A549 treated with CpdA at 1 μM for 4 hours (cell line): Measurements from ENCODE around the gene DEAF1. TPM values are rescaled to one million over a fixed set of nuclear protein-coding genes. Genes with fewer than 3 reads are reported as not detected.

Source experiments
- total RNA-seq: library from RNA; stranded (reverse); fragments of 200-300 nt; extraction: Qiagen RNA extraction; gene quantifications from 5 replicates; pipeline ENCODE4 v1.2.3, GENCODE V29; 2022; ENCODE audit warnings: low read depth

DEAF1 gene
- 25.7 to 36.7 TPM (median 34.9 TPM) in 5 replicates for total RNA-seq

GRCh38 chr11:694563-695287 lies at the start of gene DEAF1:
DEAF1 (minus strand) TSS chr11:695222; CDS start chr11:695047, 175 bp downstream.

GRCh38 chr11:705646-706438 lies 10.8 kb upstream of the DEAF1 start, which contains the start of gene EPS8L2:
EPS8L2 (plus strand) TSS chr11:706231; CDS start chr11:709408, 3,177 bp downstream.

GRCh38 chr11:695538-696248 lies 671 bp upstream of the DEAF1 start, which contains the start of gene TMEM80:
TMEM80 (plus strand) TSS chr11:695816; CDS start chr11:695828, 12 bp downstream.

GRCh38 chr11:636511-637332 lies 58.3 kb downstream of the DEAF1 start, which contains the start of gene DRD4:
DRD4 (plus strand) TSS chr11:637269; CDS start chr11:637305, 36 bp downstream.

GRCh38 chr11:626475-627307 lies 68.3 kb downstream of the DEAF1 start, which contains the start of gene SCT:
SCT (minus strand) TSS chr11:627181; CDS start chr11:627143, 38 bp downstream.

GRCh38 chr11:624705-625635 lies 70.1 kb downstream of the DEAF1 start, which contains the start of gene CDHR5:
CDHR5 (minus strand) TSS chr11:624955; CDS start chr11:624902, 53 bp downstream.

GRCh38 chr11:615504-616319 lies 79.3 kb downstream of the DEAF1 start, which contains the start of gene IRF7:
IRF7 (minus strand) TSS chr11:615950; CDS start chr11:615364, 586 bp downstream.

Other genes with a start within 250 kb of the DEAF1 start
- 35.2 to 48.4 TPM (median 45.1 TPM) in 5 replicates for gene PTDSS2, start 244.9 kb downstream of the DEAF1 start, total RNA-seq
- 122 to 172 TPM (median 165 TPM) in 5 replicates for gene RNH1, start 188.0 kb downstream of the DEAF1 start, total RNA-seq
- gene HRAS, start 159.6 kb downstream of the DEAF1 start, total RNA-seq: 92.4 to 151 TPM (median 143 TPM) in 5 replicates
- gene LRRC56, start 157.7 kb downstream of the DEAF1 start, total RNA-seq: 0.55 to 0.74 TPM (median 0.66 TPM) in 5 replicates
- gene LMNTD2, start 134.5 kb downstream of the DEAF1 start, total RNA-seq: 2.0 to 3.5 TPM (median 2.3 TPM) in 5 replicates
- gene RASSF7, start 134.3 kb downstream of the DEAF1 start, total RNA-seq: 30.8 to 37.0 TPM (median 33.0 TPM) in 5 replicates
- gene PHRF1, start 118.8 kb downstream of the DEAF1 start, total RNA-seq: 28.0 to 34.8 TPM (median 34.2 TPM) in 5 replicates
- gene IRF7, start 79.3 kb downstream of the DEAF1 start, total RNA-seq: 4.7 to 6.9 TPM (median 6.3 TPM) in 5 replicates
- gene CDHR5, start 70.3 kb downstream of the DEAF1 start, total RNA-seq: 0.03 to 0.19 TPM (median 0.03 TPM) in 3 of 5 replicates, not detected in the others
- gene SCT, start 68.0 kb downstream of the DEAF1 start, total RNA-seq: not detected in 5 replicates
- gene DRD4, start 58.0 kb downstream of the DEAF1 start, total RNA-seq: 0.13 to 0.41 TPM (median 0.28 TPM) in 4 of 5 replicates, not detected in the other
- gene TMEM80, start 594 bp upstream of the DEAF1 start, total RNA-seq: 8.9 to 11.1 TPM (median 10.7 TPM) in 5 replicates
- 78.2 to 132 TPM (median 114 TPM) in 5 replicates for gene EPS8L2, start 11.0 kb upstream of the DEAF1 start, total RNA-seq
- gene TALDO1, start 52.2 kb upstream of the DEAF1 start, total RNA-seq: 415 to 447 TPM (median 432 TPM) in 5 replicates
- gene GATD1, start 82.3 kb upstream of the DEAF1 start, total RNA-seq: 38.5 to 51.7 TPM (median 45.2 TPM) in 5 replicates
- 1.6 to 1.8 TPM (median 1.7 TPM) in 5 replicates for gene CEND1, start 94.9 kb upstream of the DEAF1 start, total RNA-seq
- 23.3 to 38.0 TPM (median 36.9 TPM) in 5 replicates for gene SLC25A22, start 103.1 kb upstream of the DEAF1 start, total RNA-seq
- gene PIDD1, start 110.0 kb upstream of the DEAF1 start, total RNA-seq: 8.7 to 15.1 TPM (median 14.5 TPM) in 5 replicates
- 1,534 to 2,430 TPM (median 2,343 TPM) in 5 replicates for gene RPLP2, start 114.7 kb upstream of the DEAF1 start, total RNA-seq
- gene PNPLA2, start 123.7 kb upstream of the DEAF1 start, total RNA-seq: 33.3 to 63.5 TPM (median 54.2 TPM) in 5 replicates
- 2.1 to 4.9 TPM (median 3.6 TPM) in 5 replicates for gene CRACR2B, start 132.7 kb upstream of the DEAF1 start, total RNA-seq
- 725 to 823 TPM (median 751 TPM) in 5 replicates for gene CD151, start 137.7 kb upstream of the DEAF1 start, total RNA-seq
- gene POLR2L, start 147.3 kb upstream of the DEAF1 start, total RNA-seq: 565 to 731 TPM (median 616 TPM) in 5 replicates
- gene TSPAN4, start 147.6 kb upstream of the DEAF1 start, total RNA-seq: 117 to 183 TPM (median 173 TPM) in 5 replicates
- 70.7 to 81.3 TPM (median 76.3 TPM) in 5 replicates for gene CHID1, start 215.6 kb upstream of the DEAF1 start, total RNA-seq
- 32.1 to 39.7 TPM (median 36.5 TPM) in 5 replicates for gene AP2A2, start 230.6 kb upstream of the DEAF1 start, total RNA-seq